Measurements from ENCODE around the gene RXRA.

DNA sequence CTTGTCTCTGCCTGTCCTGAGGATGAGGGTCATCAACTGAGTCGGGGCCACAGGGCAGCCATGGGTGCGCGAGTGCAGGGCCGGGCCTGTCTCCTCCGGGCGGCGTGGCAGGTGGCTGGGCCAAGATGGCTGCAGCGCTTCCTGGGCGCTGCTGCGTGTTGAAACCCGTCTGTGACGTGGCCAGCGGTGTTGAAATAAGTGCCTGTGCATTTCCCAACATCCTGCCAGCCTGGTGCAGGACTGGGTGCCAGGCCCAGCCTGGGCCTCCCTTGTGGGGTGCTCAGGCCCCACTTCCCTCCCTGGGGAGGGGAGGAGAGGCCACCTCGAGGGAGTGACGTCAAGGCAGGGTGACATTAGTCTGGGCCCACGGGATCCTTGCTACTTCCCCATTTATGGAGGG is 45.5 kb downstream of the RXRA start:
- TF ChIP-seq POLR2AphosphoS5 (IDR thresholded peaks at IDR 0.05; ENCODE audit: borderline replicate concordance, low read depth, low read length), result no peak
- TF ChIP-seq EZH2 (IDR thresholded peaks at IDR 0.05), result no peak
- no peak for TF ChIP-seq FOXP2 (optimal IDR thresholded peaks at IDR 0.05; ENCODE audit: control extremely low read depth, extremely low read length, insufficient read depth)
